Measurements from ENCODE around the gene SULT4A1.

GRCh38 chr22:43802897-43803495 is 59.3 kb downstream of the SULT4A1 start:
- TF ChIP-seq CTCF (IDR thresholded peaks at IDR 0.05) (no peak), POLR2A (IDR thresholded peaks at IDR 0.05) (no peak)

Measured in testis (tissue), 2 donors.